HG03196 (cell line): ENCODE data around the gene FAM13A.
"Not testable (repeated sequence)": the region's sequence is repeated elsewhere in the genome, so short reads cannot be mapped to it uniquely, and the experiment has no call there.

Experiments
- ATAC-seq: cut with Tn5 transposase; IDR thresholded peaks from one replicate; pipeline ENCODE4 v1.9.1; 2021; ENCODE audit not compliant: unreplicated experiment

Gene FAM13A

GRCh38 chr4:89044147-89044900, 12.7 kb downstream of the FAM13A start:
- ATAC-seq, result no peak

GRCh38 chr4:89042055-89042454, 14.9 kb downstream of the FAM13A start:
- no peak for ATAC-seq

DNA sequence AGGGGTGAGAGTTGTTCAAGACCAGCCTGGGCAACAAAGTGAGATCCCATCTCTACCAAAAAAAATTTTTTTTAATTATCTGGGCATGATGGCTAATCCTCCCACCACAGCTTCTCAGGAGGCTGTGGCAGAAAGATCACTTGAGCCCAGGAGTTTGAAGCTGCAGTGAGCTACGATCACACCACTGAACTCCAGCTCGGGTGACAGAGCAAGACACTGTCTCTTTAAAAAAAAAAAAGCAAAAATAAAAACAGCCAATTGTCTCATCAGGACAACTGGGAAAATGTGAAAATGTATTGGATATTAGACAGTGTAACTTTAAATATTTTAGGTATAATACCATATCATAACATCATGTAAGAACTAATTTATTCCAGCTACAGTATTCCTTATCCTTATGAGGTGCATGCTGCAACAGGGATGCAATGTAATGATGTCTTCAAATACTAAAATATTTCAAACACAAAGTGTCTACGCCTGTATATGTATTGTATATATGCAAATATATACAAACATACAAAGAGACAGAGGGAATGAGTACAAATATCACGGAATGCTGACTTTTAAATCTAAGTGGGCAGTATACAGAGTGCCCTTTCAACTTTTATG, 17.2 kb downstream of the FAM13A start:
- no peak for ATAC-seq

- ATAC-seq, result no peak
Observed at GRCh38 chr4:89036535-89036934, 20.4 kb downstream of the FAM13A start.

DNA sequence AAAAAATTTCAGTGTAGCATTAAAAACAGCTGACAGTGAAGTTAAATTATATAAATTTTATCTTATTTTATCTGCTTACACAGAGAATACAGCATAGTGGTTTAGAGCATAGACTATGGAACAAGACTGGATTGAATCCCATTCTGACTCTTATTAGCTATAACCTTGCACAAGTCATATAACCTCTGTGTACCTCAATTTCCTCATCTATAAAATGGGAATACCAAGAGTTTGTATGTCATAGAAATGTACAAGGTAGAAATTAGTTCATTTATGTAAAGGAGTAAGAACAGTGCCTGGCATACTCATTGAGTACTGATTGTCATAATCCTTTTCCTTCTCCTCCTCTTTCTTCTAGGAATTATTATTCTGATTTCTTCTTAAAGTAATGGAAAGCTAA, 25.7 kb downstream of the FAM13A start:
- no peak for ATAC-seq

DNA sequence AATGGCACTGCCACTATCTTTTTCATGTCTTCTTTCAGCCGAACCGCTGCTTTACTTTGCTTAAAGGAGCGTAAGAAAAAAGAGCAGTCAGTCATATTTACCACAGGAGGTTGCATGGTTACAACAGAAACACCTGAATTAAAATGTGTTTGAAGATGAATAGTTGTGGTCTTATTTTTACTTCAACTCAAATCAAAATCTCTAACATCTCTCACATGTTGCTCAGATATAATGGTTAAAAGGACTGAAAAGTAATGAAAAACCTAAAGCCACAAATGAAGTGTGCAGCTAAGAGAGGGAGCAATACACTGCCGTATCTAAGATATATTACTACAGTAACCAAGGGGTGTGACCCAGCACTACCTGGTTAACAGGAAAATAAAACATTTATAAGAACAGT, 27.4 kb downstream of the FAM13A start:
- ATAC-seq, result no peak

GRCh38 chr4:89026542-89026941, 30.4 kb downstream of the FAM13A start:
- ATAC-seq, result no peak

DNA sequence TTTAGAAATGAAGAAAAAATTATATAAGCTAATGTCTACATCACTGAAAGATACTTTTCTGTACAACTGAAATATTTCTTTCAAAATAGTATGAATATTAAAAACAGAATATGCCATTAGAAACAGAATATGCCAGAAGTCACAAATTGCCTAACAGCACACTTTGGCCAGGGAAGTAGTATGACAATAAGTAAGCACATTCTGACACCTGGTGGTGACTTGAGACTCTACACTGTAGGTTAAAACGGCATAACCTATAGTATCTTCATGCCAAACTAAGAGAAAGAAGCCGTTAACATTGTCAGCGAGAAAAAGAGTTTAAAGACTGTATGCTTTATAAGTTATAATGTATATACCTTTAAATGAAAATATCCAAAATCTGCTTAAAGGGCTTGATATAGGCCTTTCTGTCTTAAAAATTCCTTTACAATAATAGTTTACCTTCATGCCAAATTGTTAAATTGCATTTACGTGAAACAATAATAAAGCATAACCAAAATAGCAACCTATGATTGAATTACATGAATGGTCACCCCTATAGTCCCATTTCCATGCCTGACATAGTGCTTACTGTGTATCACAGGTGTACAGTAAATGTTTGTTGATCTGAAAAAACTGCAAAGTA, 32.8 kb downstream of the FAM13A start:
- peak; percentile 90 for ATAC-seq

GRCh38 chr4:89023140-89023539, 33.8 kb downstream of the FAM13A start:
- ATAC-seq, result no peak

DNA sequence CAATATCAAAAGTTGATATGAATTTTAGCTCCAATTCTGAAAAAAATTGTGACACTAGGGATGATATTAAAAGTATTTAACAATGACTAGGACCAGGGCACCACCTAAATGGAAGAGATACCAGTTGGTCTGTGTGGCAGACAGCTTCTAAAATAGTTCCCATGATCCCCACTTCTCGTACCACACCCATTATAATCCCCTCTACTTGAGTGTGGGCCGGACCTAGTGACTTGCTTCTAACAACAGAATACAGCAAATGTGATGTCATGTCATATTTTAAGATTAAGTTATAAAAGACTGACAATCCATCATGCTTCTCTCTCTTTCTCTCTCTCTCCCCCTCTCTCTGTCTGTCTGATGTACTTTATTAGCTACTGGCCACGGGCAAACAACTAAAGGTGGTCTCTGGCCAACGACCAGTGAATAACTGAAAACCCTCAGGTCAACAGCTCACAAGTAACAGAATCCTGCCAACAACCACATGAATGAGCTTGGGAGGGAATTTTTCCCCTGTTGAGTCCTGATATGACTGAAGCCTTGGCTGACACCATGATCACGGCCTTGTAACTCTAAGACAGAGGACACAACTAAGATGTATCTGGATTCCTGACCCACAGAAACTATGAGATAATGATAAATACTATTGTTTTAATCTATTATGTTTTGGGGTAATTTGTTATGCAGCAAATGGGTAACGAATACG, 34.4 kb downstream of the FAM13A start:
- no peak for ATAC-seq

DNA sequence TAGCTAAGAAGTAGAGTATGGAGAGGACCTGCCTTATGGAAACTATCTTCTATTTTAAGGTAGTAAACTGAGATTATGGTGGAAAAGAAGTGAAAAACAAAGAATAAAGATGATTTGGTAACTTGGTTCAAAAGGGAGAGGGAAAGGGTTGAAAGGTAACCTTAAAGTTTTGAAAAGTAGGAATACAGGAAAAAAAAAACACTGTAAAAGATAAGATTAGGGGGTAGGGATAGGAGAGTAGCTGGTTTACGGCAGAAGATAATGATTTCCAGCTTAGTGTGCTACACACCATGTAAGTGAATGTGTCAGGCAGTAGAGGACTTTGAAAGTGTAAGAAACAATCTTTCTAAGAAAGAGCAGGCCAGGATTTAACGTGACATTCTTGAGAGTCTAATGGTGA, 35.3 kb downstream of the FAM13A start:
- ATAC-seq, result no peak

DNA sequence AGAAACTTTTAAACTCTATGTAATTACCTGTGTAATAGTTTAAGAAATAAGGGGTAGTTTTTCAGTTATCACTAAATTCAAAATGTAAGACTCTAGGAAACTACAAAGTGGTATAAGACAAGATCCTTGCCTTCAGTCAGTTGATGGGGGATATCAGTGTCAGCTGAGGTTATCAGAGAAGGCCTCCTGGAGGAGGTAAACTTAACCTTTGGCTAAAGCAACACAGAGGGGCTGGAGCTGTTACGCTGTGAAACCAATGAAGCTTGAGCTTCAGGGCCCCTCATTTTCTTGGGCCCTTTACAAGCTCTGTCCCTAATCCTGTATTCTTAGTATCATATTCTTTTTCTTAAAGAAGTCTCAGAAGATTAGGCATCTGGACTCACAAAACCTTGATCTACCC, 35.9 kb downstream of the FAM13A start:
- ATAC-seq, result no peak

GRCh38 chr4:89014897-89015296, 42.1 kb downstream of the FAM13A start:
- ATAC-seq, result not testable (repeated sequence)

GRCh38 chr4:89009761-89010369, 47.1 kb downstream of the FAM13A start:
- ATAC-seq, result no peak

- peak; percentile 82 for ATAC-seq
Observed at GRCh38 chr4:89009115-89009514, 47.9 kb downstream of the FAM13A start.

GRCh38 chr4:89008166-89008565, 48.8 kb downstream of the FAM13A start:
- ATAC-seq, result no peak

- ATAC-seq, result no peak
Observed at GRCh38 chr4:89007338-89007939, 49.5 kb downstream of the FAM13A start.

DNA sequence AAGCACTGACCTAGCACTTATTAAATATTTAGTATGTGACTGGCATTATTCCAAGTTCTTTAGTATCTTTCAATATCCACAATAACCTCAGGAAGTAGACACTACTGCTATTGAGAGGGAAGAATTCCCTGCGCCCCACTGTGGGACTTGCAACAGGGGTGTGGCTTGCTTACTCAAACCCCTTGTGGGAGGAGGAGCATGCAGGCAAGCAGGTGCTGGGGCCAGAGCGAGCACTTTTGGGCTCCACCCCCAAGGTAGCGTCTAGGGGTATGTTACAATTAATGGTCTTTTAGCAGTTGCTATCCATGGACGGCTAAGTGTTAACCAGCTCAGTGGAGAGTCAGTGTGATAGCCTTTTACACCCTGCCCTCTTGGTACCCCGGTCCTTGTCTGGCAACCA, 50.7 kb downstream of the FAM13A start:
- ATAC-seq, result no peak

- not testable (repeated sequence) for ATAC-seq
Observed at GRCh38 chr4:89005066-89005465, 51.9 kb downstream of the FAM13A start.

DNA sequence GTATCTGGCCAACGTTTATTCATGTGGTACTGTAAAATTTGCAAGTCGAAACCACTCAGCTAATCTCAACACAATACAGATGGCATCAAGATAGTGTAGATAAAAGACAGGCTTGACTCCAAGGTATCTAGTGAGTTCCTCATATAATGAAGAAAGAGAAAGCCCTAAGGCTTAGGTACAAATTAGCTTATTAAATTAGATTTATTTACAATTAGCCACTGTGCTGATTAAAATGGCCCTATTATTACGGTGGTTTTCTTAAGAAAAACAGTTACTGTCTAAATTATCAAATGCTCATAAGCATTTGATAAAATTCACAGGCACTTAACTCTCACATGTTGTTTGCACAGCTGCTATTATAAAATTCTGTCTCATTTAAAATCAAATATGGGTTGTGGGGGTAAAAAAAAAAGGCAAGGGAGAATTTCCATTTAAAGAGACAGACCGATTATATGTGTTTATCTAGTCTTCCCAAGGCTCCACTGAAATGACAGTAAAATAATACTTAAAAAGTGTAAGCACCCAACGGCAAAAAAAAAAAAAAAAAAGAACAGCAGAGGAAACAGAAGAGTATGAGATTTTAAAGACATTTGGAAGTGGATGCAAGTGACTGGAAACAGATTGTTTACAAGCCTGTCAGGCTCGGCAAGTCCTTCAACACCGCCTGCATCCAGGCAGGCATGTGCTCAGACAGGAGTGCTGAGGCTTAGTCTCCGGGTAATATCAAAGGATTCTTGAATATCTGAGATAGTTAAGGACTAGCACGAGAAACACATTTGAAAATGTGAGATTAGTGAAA, 55.1 kb downstream of the FAM13A start:
- ATAC-seq, result no peak
